ENCODE measurements around the gene GPC3.

Gene GPC3

GRCh38 chrX:133669214-133669613, 316.2 kb downstream of the GPC3 start:
- H3K36me3 ChIP-seq (ENCODE audit: insufficient read depth, low read length), result no peaks in the 10 kb centered on the region
- no peaks in the 10 kb centered on the region for H3K27me3 ChIP-seq (ENCODE audit: insufficient read depth, low read length)
- no peaks in the 10 kb centered on the region for H4K20me1 ChIP-seq (ENCODE audit: insufficient read depth, low read length)
- no peak overlapping the region for H2AFZ ChIP-seq (ENCODE audit: low read length)
- no peaks in the 10 kb centered on the region for H3F3A ChIP-seq (ENCODE audit: insufficient read depth, low read length)
- H3K9me2 ChIP-seq (ENCODE audit: low read depth, low read length), result no peaks in the 10 kb centered on the region
- H3K9ac ChIP-seq (ENCODE audit: low read length), result no peak overlapping the region
- H3K9me3 ChIP-seq (ENCODE audit: low read length), result no peaks in the 10 kb centered on the region
- no peaks in the 10 kb centered on the region for H3K4me1 ChIP-seq (ENCODE audit: insufficient read depth, low read length, severe bottlenecking)
- no peak overlapping the region for H3K4me2 ChIP-seq (ENCODE audit: low read length)
- H3K79me2 ChIP-seq (ENCODE audit: insufficient read depth, low read length), result no peaks in the 10 kb centered on the region
- H3K27ac ChIP-seq (ENCODE audit: low read depth, low read length, poor library complexity, severe bottlenecking), result no peak overlapping the region
- H3K4me3 ChIP-seq (ENCODE audit: low read depth, low read length, poor library complexity, severe bottlenecking), result no peak overlapping the region
- no peak for TF ChIP-seq EZH2 (IDR thresholded peaks at IDR 0.05; ENCODE audit: borderline replicate concordance, low read length)
- no peak for TF ChIP-seq CTCF (IDR thresholded peaks at IDR 0.05; ENCODE audit: low read length)

- no peaks in the 10 kb centered on the region for H3K36me3 ChIP-seq (ENCODE audit: insufficient read depth, low read length)
- H3K4me3 ChIP-seq (ENCODE audit: low read depth, low read length, poor library complexity, severe bottlenecking), result no peak overlapping the region
- H3K4me1 ChIP-seq (ENCODE audit: insufficient read depth, low read length, severe bottlenecking), result no peaks in the 10 kb centered on the region
- no peak overlapping the region for H3K9ac ChIP-seq (ENCODE audit: low read length)
- H3K79me2 ChIP-seq (ENCODE audit: insufficient read depth, low read length), result no peaks in the 10 kb centered on the region
- TF ChIP-seq CTCF (IDR thresholded peaks at IDR 0.05; ENCODE audit: low read length) (no peak), EZH2 (IDR thresholded peaks at IDR 0.05; ENCODE audit: borderline replicate concordance, low read length) (no peak)
- no peak overlapping the region for H3K27ac ChIP-seq (ENCODE audit: low read depth, low read length, poor library complexity, severe bottlenecking)
- no peak overlapping the region for H3K4me2 ChIP-seq (ENCODE audit: low read length)
- no peak overlapping the region for H2AFZ ChIP-seq (ENCODE audit: low read length)
- H3K9me3 ChIP-seq (ENCODE audit: low read length), result no peaks in the 10 kb centered on the region
- no peaks in the 10 kb centered on the region for H4K20me1 ChIP-seq (ENCODE audit: insufficient read depth, low read length)
- H3F3A ChIP-seq (ENCODE audit: insufficient read depth, low read length), result no peaks in the 10 kb centered on the region
- no peaks in the 10 kb centered on the region for H3K27me3 ChIP-seq (ENCODE audit: insufficient read depth, low read length)
- H3K9me2 ChIP-seq (ENCODE audit: low read depth, low read length), result no peaks in the 10 kb centered on the region
Observed at GRCh38 chrX:133668225-133668931, 317.0 kb downstream of the GPC3 start.

GRCh38 chrX:133666256-133666655, 319.1 kb downstream of the GPC3 start:
- H3K4me1 ChIP-seq (ENCODE audit: insufficient read depth, low read length, severe bottlenecking), result no peaks in the 10 kb centered on the region
- no peak overlapping the region for H3K4me2 ChIP-seq (ENCODE audit: low read length)
- no peaks in the 10 kb centered on the region for H3K9me3 ChIP-seq (ENCODE audit: low read length)
- H4K20me1 ChIP-seq (ENCODE audit: insufficient read depth, low read length), result no peaks in the 10 kb centered on the region
- H3K79me2 ChIP-seq (ENCODE audit: insufficient read depth, low read length), result no peaks in the 10 kb centered on the region
- no peaks in the 10 kb centered on the region for H3F3A ChIP-seq (ENCODE audit: insufficient read depth, low read length)
- H3K9me2 ChIP-seq (ENCODE audit: low read depth, low read length), result no peaks in the 10 kb centered on the region
- no peak overlapping the region for H3K9ac ChIP-seq (ENCODE audit: low read length)
- H2AFZ ChIP-seq (ENCODE audit: low read length), result no peak overlapping the region
- no peaks in the 10 kb centered on the region for H3K27me3 ChIP-seq (ENCODE audit: insufficient read depth, low read length)
- no peak overlapping the region for H3K4me3 ChIP-seq (ENCODE audit: low read depth, low read length, poor library complexity, severe bottlenecking)
- H3K27ac ChIP-seq (ENCODE audit: low read depth, low read length, poor library complexity, severe bottlenecking), result no peak overlapping the region
- TF ChIP-seq EZH2 (IDR thresholded peaks at IDR 0.05; ENCODE audit: borderline replicate concordance, low read length) (no peak), CTCF (IDR thresholded peaks at IDR 0.05; ENCODE audit: low read length) (no peak)
- H3K36me3 ChIP-seq (ENCODE audit: insufficient read depth, low read length), result no peaks in the 10 kb centered on the region
